ENCODE data around the gene TCF23. TPM values are rescaled to one million over a fixed set of nuclear protein-coding genes. Genes with fewer than 3 reads are reported as not detected.

Gene TCF23
- total RNA-seq, 1 experiment from 2014 or later, result 0.13 TPM

GRCh38 chr2:27204566-27204965, 55.8 kb downstream of the TCF23 start:
- ChIA-PET CTCF (no interaction called here), POLR2A (no interaction called here)
- H3K4me1 Mint-ChIP-seq, result peaks cover 9% of the 10 kb centered on the region
- no peak for ATAC-seq
- no peak overlapping the region for H3K27ac Mint-ChIP-seq
- H3K27me3 Mint-ChIP-seq (ENCODE audit: low read depth), result no peaks in the 10 kb centered on the region
- TF ChIP-seq, protein P1, sequence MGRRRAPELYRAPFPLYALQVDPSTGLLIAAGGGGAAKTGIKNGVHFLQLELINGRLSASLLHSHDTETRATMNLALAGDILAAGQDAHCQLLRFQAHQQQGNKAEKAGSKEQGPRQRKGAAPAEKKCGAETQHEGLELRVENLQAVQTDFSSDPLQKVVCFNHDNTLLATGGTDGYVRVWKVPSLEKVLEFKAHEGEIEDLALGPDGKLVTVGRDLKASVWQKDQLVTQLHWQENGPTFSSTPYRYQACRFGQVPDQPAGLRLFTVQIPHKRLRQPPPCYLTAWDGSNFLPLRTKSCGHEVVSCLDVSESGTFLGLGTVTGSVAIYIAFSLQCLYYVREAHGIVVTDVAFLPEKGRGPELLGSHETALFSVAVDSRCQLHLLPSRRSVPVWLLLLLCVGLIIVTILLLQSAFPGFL (CRISPR knock-in tag; IDR thresholded peaks at IDR 0.05; ENCODE audit: borderline replicate concordance), result no peak
- no peak for TF ChIP-seq ZNF232 (CRISPR knock-in tag; IDR thresholded peaks at IDR 0.05)
- no peak for TF ChIP-seq ZNF263 (CRISPR knock-in tag; IDR thresholded peaks at IDR 0.05; ENCODE audit: low read depth)
- TF ChIP-seq ATF6 (CRISPR knock-in tag; IDR thresholded peaks at IDR 0.05), result no peak
- H3K36me3 Mint-ChIP-seq, result peaks cover 79% of the 10 kb centered on the region
- no peak for DNase-seq (ENCODE audit: low spot score)
- H3K4me3 Mint-ChIP-seq, result no peak overlapping the region
- H3K9me3 Mint-ChIP-seq, result no peaks in the 10 kb centered on the region

- TF ChIP-seq FOXP1 (CRISPR knock-in tag; IDR thresholded peaks at IDR 0.05; ENCODE audit: borderline replicate concordance) (no peak), ZNF232 (CRISPR knock-in tag; IDR thresholded peaks at IDR 0.05) (no peak), GTF2I (CRISPR knock-in tag; conservative IDR thresholded peaks at IDR 0.05) (no peak), FOXK1 (CRISPR knock-in tag; IDR thresholded peaks at IDR 0.05) (no peak), ZBTB21 (CRISPR knock-in tag; IDR thresholded peaks at IDR 0.05; ENCODE audit: borderline replicate concordance) (no peak), SMAD4 (CRISPR knock-in tag; IDR thresholded peaks at IDR 0.05) (no peak), ZNF425 (CRISPR knock-in tag; conservative IDR thresholded peaks at IDR 0.05) (no peak), ATF2 (CRISPR knock-in tag; IDR thresholded peaks at IDR 0.05; ENCODE audit: borderline replicate concordance, low read depth) (no peak)
- TF ChIP-seq, protein P2, sequence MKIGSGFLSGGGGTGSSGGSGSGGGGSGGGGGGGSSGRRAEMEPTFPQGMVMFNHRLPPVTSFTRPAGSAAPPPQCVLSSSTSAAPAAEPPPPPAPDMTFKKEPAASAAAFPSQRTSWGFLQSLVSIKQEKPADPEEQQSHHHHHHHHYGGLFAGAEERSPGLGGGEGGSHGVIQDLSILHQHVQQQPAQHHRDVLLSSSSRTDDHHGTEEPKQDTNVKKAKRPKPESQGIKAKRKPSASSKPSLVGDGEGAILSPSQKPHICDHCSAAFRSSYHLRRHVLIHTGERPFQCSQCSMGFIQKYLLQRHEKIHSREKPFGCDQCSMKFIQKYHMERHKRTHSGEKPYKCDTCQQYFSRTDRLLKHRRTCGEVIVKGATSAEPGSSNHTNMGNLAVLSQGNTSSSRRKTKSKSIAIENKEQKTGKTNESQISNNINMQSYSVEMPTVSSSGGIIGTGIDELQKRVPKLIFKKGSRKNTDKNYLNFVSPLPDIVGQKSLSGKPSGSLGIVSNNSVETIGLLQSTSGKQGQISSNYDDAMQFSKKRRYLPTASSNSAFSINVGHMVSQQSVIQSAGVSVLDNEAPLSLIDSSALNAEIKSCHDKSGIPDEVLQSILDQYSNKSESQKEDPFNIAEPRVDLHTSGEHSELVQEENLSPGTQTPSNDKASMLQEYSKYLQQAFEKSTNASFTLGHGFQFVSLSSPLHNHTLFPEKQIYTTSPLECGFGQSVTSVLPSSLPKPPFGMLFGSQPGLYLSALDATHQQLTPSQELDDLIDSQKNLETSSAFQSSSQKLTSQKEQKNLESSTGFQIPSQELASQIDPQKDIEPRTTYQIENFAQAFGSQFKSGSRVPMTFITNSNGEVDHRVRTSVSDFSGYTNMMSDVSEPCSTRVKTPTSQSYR (CRISPR knock-in tag; IDR thresholded peaks at IDR 0.05), result no peak
- ChIA-PET POLR2A (no interaction called here), CTCF (no interaction called here)
- no peak for DNase-seq (ENCODE audit: low spot score)
- H3K4me1 Mint-ChIP-seq, result peaks cover 16% of the 10 kb centered on the region
- H3K27ac Mint-ChIP-seq, result no peak overlapping the region
- ATAC-seq, result no peak
- H3K36me3 Mint-ChIP-seq, result peaks cover 85% of the 10 kb centered on the region
- H3K4me3 Mint-ChIP-seq, result no peak overlapping the region
- no peaks in the 10 kb centered on the region for H3K9me3 Mint-ChIP-seq
- no peaks in the 10 kb centered on the region for H3K27me3 Mint-ChIP-seq (ENCODE audit: low read depth)
Measured at GRCh38 chr2:27205206-27205605, 56.4 kb downstream of the TCF23 start.

DNA sequence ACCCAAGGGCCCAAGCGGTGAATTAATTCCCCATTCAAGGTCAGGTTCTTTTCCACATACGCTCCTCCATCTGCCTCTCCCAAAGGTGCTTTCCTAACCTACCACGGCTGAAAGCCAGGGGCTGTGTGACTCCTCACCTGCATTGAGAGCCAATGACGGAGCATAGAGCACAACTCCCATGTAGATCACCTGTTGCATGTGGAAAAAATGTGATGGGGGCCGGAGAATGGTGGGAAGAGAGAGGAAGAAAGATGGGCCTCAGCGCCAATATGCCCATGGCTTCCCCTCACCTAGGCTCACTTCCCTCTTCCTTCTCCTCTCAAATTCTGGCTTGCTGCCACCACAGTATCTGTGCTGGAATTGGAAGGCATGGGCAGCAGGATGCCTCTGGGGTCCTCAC, 57.5 kb downstream of the TCF23 start:
- POLR2A ChIA-PET, result no interaction called here
- no peaks in the 10 kb centered on the region for H3K9me3 Mint-ChIP-seq
- peaks cover 16% of the 10 kb centered on the region for H3K4me1 Mint-ChIP-seq
- H3K4me3 Mint-ChIP-seq, result no peak overlapping the region
- ATAC-seq (no peak), DNase-seq (ENCODE audit: low spot score) (no peak)
- no peaks in the 10 kb centered on the region for H3K27me3 Mint-ChIP-seq (ENCODE audit: low read depth)
- no peak overlapping the region for H3K27ac Mint-ChIP-seq
- TF ChIP-seq, protein P3, sequence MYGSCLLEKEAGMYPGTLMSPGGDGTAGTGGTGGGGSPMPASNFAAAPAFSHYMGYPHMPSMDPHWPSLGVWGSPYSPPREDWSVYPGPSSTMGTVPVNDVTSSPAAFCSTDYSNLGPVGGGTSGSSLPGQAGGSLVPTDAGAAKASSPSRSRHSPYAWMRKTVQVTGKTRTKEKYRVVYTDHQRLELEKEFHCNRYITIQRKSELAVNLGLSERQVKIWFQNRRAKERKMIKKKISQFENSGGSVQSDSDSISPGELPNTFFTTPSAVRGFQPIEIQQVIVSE (CRISPR knock-in tag; IDR thresholded peaks at IDR 0.05; ENCODE audit: borderline replicate concordance), result no peak
- TF ChIP-seq JUN (CRISPR knock-in tag; IDR thresholded peaks at IDR 0.05) (no peak), TEAD1 (CRISPR knock-in tag; IDR thresholded peaks at IDR 0.05) (no peak)
- peaks cover 82% of the 10 kb centered on the region for H3K36me3 Mint-ChIP-seq
- CTCF ChIA-PET, result no interaction called here
